HG03175 (cell line): ENCODE results near the gene PIR.

Source experiments
- ATAC-seq: cut with Tn5 transposase; IDR thresholded peaks from one replicate; pipeline ENCODE4 v1.9.1; 2021; ENCODE audit warnings: mild to moderate bottlenecking, moderate library complexity; ENCODE audit not compliant: unreplicated experiment

The PIR gene

GRCh38 chrX:15350329-15350996, 142.7 kb downstream of the PIR start:
- ATAC-seq = no peak

GRCh38 chrX:15349046-15349445, 144.1 kb downstream of the PIR start:
- peak; percentile 50 for ATAC-seq

- no peak for ATAC-seq
Observed at GRCh38 chrX:15345976-15346375, 147.2 kb downstream of the PIR start.

- no peak for ATAC-seq
Observed at GRCh38 chrX:15344106-15344505, 149.0 kb downstream of the PIR start.

- no peak for ATAC-seq
Observed at GRCh38 chrX:15343075-15343476, 150.1 kb downstream of the PIR start.

GRCh38 chrX:15340867-15341266, 152.3 kb downstream of the PIR start:
- ATAC-seq = no peak

- ATAC-seq = no peak
Observed at GRCh38 chrX:15336023-15336413, 157.1 kb downstream of the PIR start.

GRCh38 chrX:15335135-15336022, 157.8 kb downstream of the PIR start, which contains the start of gene PIGA:
PIGA (minus strand) TSS chrX:15335523; CDS start chrX:15331930, 3,593 bp downstream.
- ATAC-seq = peak; percentile 100
